Measurements from ENCODE around the gene DKK3.

The DKK3 gene

GRCh38 chr11:12051287-12051662 is 42.8 kb upstream of the DKK3 start:
- WGBS (ENCODE audit: extremely low coverage, insufficient coverage, low lambda C conversion rate) = no CpG with 5 or more reads among the region's 6 CpGs
- Histone ChIP-seq H3K56ac (ENCODE audit: low read length) (no peak overlapping the region), H3K4me2 (ENCODE audit: low read length) (no peak overlapping the region)

GRCh38 chr11:12050470-12051286 is 42.3 kb upstream of the DKK3 start:
- no CpG with 5 or more reads among the region's 10 CpGs for WGBS (ENCODE audit: extremely low coverage, insufficient coverage, low lambda C conversion rate)
- DNase-seq = no peak
- no peaks in the 10 kb centered on the region for H3K4me1 ChIP-seq (ENCODE audit: control insufficient read depth, low read depth, low read length)
- no peak overlapping the region for H2BK120ac ChIP-seq (ENCODE audit: low read depth, low read length)
- no peak overlapping the region for H2AK5ac ChIP-seq (ENCODE audit: low read length)
- H3K36me3 ChIP-seq (ENCODE audit: control insufficient read depth, insufficient read depth, low read length) = no peaks in the 10 kb centered on the region
- H2BK5ac ChIP-seq (ENCODE audit: low read length) = no peak overlapping the region
- no peaks in the 10 kb centered on the region for H3K79me1 ChIP-seq (ENCODE audit: low read length)
- H2BK15ac ChIP-seq (replicated peaks; ENCODE audit: low read depth) = no peak overlapping the region
- no peak overlapping the region for H3K23ac ChIP-seq (ENCODE audit: low read length)
- no peak overlapping the region for H3K4me2 ChIP-seq (ENCODE audit: low read length)
- H3K4me3 ChIP-seq (ENCODE audit: low read length) = no peak overlapping the region
- no peak overlapping the region for H4K8ac ChIP-seq (ENCODE audit: low read depth, low read length)
- no peak overlapping the region for H4K5ac ChIP-seq (ENCODE audit: low read length)
- H3K27me3 ChIP-seq (ENCODE audit: insufficient read depth, low read length, poor library complexity) = no peaks in the 10 kb centered on the region
- no peak overlapping the region for H3K9ac ChIP-seq (ENCODE audit: low read length)
- no peak overlapping the region for H3K18ac ChIP-seq (ENCODE audit: low read length)
- no peak overlapping the region for H3K4ac ChIP-seq (ENCODE audit: low read depth, low read length)
- H3K79me2 ChIP-seq (ENCODE audit: control insufficient read depth, insufficient read depth, low read length) = no peaks in the 10 kb centered on the region
- H3K56ac ChIP-seq (ENCODE audit: low read length) = no peak overlapping the region
- no peak overlapping the region for H3K27ac ChIP-seq (ENCODE audit: low read depth, low read length)

More at GRCh38 chr11:12051287-12051662, 42.8 kb upstream of the DKK3 start:
- Histone ChIP-seq H3K79me2 (ENCODE audit: control insufficient read depth, insufficient read depth, low read length) (no peaks in the 10 kb centered on the region), H3K4ac (ENCODE audit: low read depth, low read length) (no peak overlapping the region), H4K8ac (ENCODE audit: low read depth, low read length) (no peak overlapping the region), H3K18ac (ENCODE audit: low read length) (no peak overlapping the region), H3K27ac (ENCODE audit: low read depth, low read length) (no peak overlapping the region), H3K23ac (ENCODE audit: low read length) (no peak overlapping the region), H2BK15ac (replicated peaks; ENCODE audit: low read depth) (no peak overlapping the region), H3K4me3 (ENCODE audit: low read length) (no peak overlapping the region), H4K5ac (ENCODE audit: low read length) (no peak overlapping the region), H3K9ac (ENCODE audit: low read length) (no peak overlapping the region), H2BK5ac (ENCODE audit: low read length) (no peak overlapping the region), H3K4me1 (ENCODE audit: control insufficient read depth, low read depth, low read length) (no peaks in the 10 kb centered on the region), H3K27me3 (ENCODE audit: insufficient read depth, low read length, poor library complexity) (no peaks in the 10 kb centered on the region), H2BK120ac (ENCODE audit: low read depth, low read length) (no peak overlapping the region), H2AK5ac (ENCODE audit: low read length) (no peak overlapping the region), H3K79me1 (ENCODE audit: low read length) (no peaks in the 10 kb centered on the region), H3K36me3 (ENCODE audit: control insufficient read depth, insufficient read depth, low read length) (no peaks in the 10 kb centered on the region)
- no peak for DNase-seq

GRCh38 chr11:12048936-12049790 is 40.7 kb upstream of the DKK3 start:
- no CpG with 5 or more reads among the region's 18 CpGs for WGBS (ENCODE audit: extremely low coverage, insufficient coverage, low lambda C conversion rate)
- H3K4ac ChIP-seq (ENCODE audit: low read depth, low read length) = no peak overlapping the region
- H3K79me1 ChIP-seq (ENCODE audit: low read length) = no peaks in the 10 kb centered on the region
- no peak overlapping the region for H3K56ac ChIP-seq (ENCODE audit: low read length)
- H2BK120ac ChIP-seq (ENCODE audit: low read depth, low read length) = no peak overlapping the region
- H2AK5ac ChIP-seq (ENCODE audit: low read length) = peak overlapping the region; percentile 30
- H3K4me2 ChIP-seq (ENCODE audit: low read length) = no peak overlapping the region
- no peaks in the 10 kb centered on the region for H3K27me3 ChIP-seq (ENCODE audit: insufficient read depth, low read length, poor library complexity)
- H4K8ac ChIP-seq (ENCODE audit: low read depth, low read length) = no peak overlapping the region
- no peaks in the 10 kb centered on the region for H3K36me3 ChIP-seq (ENCODE audit: control insufficient read depth, insufficient read depth, low read length)
- no peak overlapping the region for H3K18ac ChIP-seq (ENCODE audit: low read length)
- no peak overlapping the region for H3K9ac ChIP-seq (ENCODE audit: low read length)
- no peak overlapping the region for H2BK5ac ChIP-seq (ENCODE audit: low read length)
- no peak overlapping the region for H3K27ac ChIP-seq (ENCODE audit: low read depth, low read length)
- no peaks in the 10 kb centered on the region for H3K4me1 ChIP-seq (ENCODE audit: control insufficient read depth, low read depth, low read length)
- no peak for DNase-seq
- H4K5ac ChIP-seq (ENCODE audit: low read length) = no peak overlapping the region
- H3K4me3 ChIP-seq (ENCODE audit: low read length) = no peak overlapping the region
- no peak overlapping the region for H3K23ac ChIP-seq (ENCODE audit: low read length)
- H2BK15ac ChIP-seq (replicated peaks; ENCODE audit: low read depth) = no peak overlapping the region
- no peaks in the 10 kb centered on the region for H3K79me2 ChIP-seq (ENCODE audit: control insufficient read depth, insufficient read depth, low read length)

- Histone ChIP-seq H3K27ac (ENCODE audit: low read depth, low read length) (no peak overlapping the region), H3K56ac (ENCODE audit: low read length) (no peak overlapping the region), H3K4me1 (ENCODE audit: control insufficient read depth, low read depth, low read length) (no peaks in the 10 kb centered on the region), H3K27me3 (ENCODE audit: insufficient read depth, low read length, poor library complexity) (no peaks in the 10 kb centered on the region), H3K36me3 (ENCODE audit: control insufficient read depth, insufficient read depth, low read length) (no peaks in the 10 kb centered on the region), H3K4ac (ENCODE audit: low read depth, low read length) (no peak overlapping the region), H2BK120ac (ENCODE audit: low read depth, low read length) (no peak overlapping the region), H3K4me2 (ENCODE audit: low read length) (no peak overlapping the region), H3K18ac (ENCODE audit: low read length) (no peak overlapping the region), H4K8ac (ENCODE audit: low read depth, low read length) (no peak overlapping the region), H2BK15ac (replicated peaks; ENCODE audit: low read depth) (no peak overlapping the region), H2AK5ac (ENCODE audit: low read length) (no peak overlapping the region), H3K9ac (ENCODE audit: low read length) (no peak overlapping the region), H3K23ac (ENCODE audit: low read length) (no peak overlapping the region), H3K4me3 (ENCODE audit: low read length) (no peak overlapping the region), H2BK5ac (ENCODE audit: low read length) (no peak overlapping the region), H3K79me2 (ENCODE audit: control insufficient read depth, insufficient read depth, low read length) (no peaks in the 10 kb centered on the region), H4K5ac (ENCODE audit: low read length) (no peak overlapping the region), H3K79me1 (ENCODE audit: low read length) (no peaks in the 10 kb centered on the region)
- no peak for DNase-seq
- no CpG with 5 or more reads among the region's 5 CpGs for WGBS (ENCODE audit: extremely low coverage, insufficient coverage, low lambda C conversion rate)
Measured at GRCh38 chr11:12046636-12047236, 38.3 kb upstream of the DKK3 start.

- no peak overlapping the region for H3K56ac ChIP-seq (ENCODE audit: low read length)
- H3K79me2 ChIP-seq (ENCODE audit: control insufficient read depth, insufficient read depth, low read length) = no peaks in the 10 kb centered on the region
- no peaks in the 10 kb centered on the region for H3K4me1 ChIP-seq (ENCODE audit: control insufficient read depth, low read depth, low read length)
- no peak overlapping the region for H3K4me2 ChIP-seq (ENCODE audit: low read length)
- no peak for DNase-seq
- H4K8ac ChIP-seq (ENCODE audit: low read depth, low read length) = no peak overlapping the region
- no peak overlapping the region for H3K27ac ChIP-seq (ENCODE audit: low read depth, low read length)
- WGBS (ENCODE audit: extremely low coverage, insufficient coverage, low lambda C conversion rate) = no CpG with 5 or more reads among the region's 7 CpGs
- no peaks in the 10 kb centered on the region for H3K36me3 ChIP-seq (ENCODE audit: control insufficient read depth, insufficient read depth, low read length)
- no peak overlapping the region for H2BK15ac ChIP-seq (replicated peaks; ENCODE audit: low read depth)
- no peak overlapping the region for H3K23ac ChIP-seq (ENCODE audit: low read length)
- no peaks in the 10 kb centered on the region for H3K27me3 ChIP-seq (ENCODE audit: insufficient read depth, low read length, poor library complexity)
- no peak overlapping the region for H2BK120ac ChIP-seq (ENCODE audit: low read depth, low read length)
- no peak overlapping the region for H3K4me3 ChIP-seq (ENCODE audit: low read length)
- no peak overlapping the region for H3K18ac ChIP-seq (ENCODE audit: low read length)
- H4K5ac ChIP-seq (ENCODE audit: low read length) = no peak overlapping the region
- no peak overlapping the region for H3K9ac ChIP-seq (ENCODE audit: low read length)
- no peak overlapping the region for H3K4ac ChIP-seq (ENCODE audit: low read depth, low read length)
- no peak overlapping the region for H2BK5ac ChIP-seq (ENCODE audit: low read length)
- H3K79me1 ChIP-seq (ENCODE audit: low read length) = no peaks in the 10 kb centered on the region
- H2AK5ac ChIP-seq (ENCODE audit: low read length) = no peak overlapping the region
Measured at GRCh38 chr11:12045914-12046635, 37.6 kb upstream of the DKK3 start.
